GM12878 (cell line): ENCODE data around the gene RBP3. TPM values are rescaled to one million over a fixed set of nuclear protein-coding genes. Genes with fewer than 3 reads are reported as not detected.

Experiments
- ATAC-seq: fragments of 200-7000 bp; cut with Tn5 transposase; 3 replicates; pipeline ENCODE4 v1.9.1; 2020; ENCODE audit warnings: mild to moderate bottlenecking, moderate library complexity
- BruUV-seq: library from RNA; stranded (reverse); fragments of 400-500 nt; replicated peaks from 2 replicates; lab custom pipeline; 2021; lab: Mats Ljungman, UMichigan
- CTCF ChIA-PET: fragments of 300-600 bp; sonication (Branson Sonifier 250); formaldehyde crosslinking; extraction: SDS; loops from one replicate; lab custom pipeline; 2021; ENCODE audit warnings: inconsistent platforms; lab: Yijun Ruan, JAX
- POLR2A ChIA-PET: fragments of 350-600 bp; formaldehyde crosslinking; extraction: SDS; loops from one replicate; lab custom pipeline; 2021; ENCODE audit warnings: inconsistent platforms; lab: Charles Lee
- RAD21 ChIA-PET: fragments of 300-600 bp; sonication (Branson Sonifier 250); formaldehyde crosslinking; loops from one replicate; lab custom pipeline; 2023; ENCODE audit warnings: antibody characterized with exemption; ENCODE audit not compliant: unreplicated experiment; lab: Charles Lee
- SMC1A ChIA-PET: fragments of 300-600 bp; sonication (Branson Sonifier 250); formaldehyde crosslinking; loops from one replicate; lab custom pipeline; 2023; ENCODE audit not compliant: unreplicated experiment, uncharacterized antibody; lab: Charles Lee
- DNase-seq: peaks from one replicate; pipeline ENCODE4 v3.0.0-alpha.2; 2011; ENCODE audit warnings: low read depth, low spot score
- FAIRE-seq: peaks from 3 replicates; lab custom pipeline; 2011; peaks lifted over from hg19 to GRCh38; lab: Jason Lieb, UNC
- H2AFZ ChIP-seq: 2 replicates; pipeline ENCODE4 v1.6.0; 2011; ENCODE audit warnings: low read depth, low read length, control low read depth; ENCODE audit not compliant: control insufficient read depth
- H3K27ac ChIP-seq: 2 replicates; pipeline ENCODE4 v1.5.1; 2011; ENCODE audit warnings: control low read depth; ENCODE audit not compliant: control insufficient read depth, insufficient read depth
- H3K27me3 ChIP-seq, 2 experiments: replicated peaks in 1 of 2; 2 replicates each; pipeline versions ENCODE4 v1.6.0 to v1.6.1; 2011; ENCODE audit warnings: low read length in 1 of 2; ENCODE audit not compliant: control insufficient read depth in 2 of 2, insufficient read depth in 2 of 2
- H3K36me3 ChIP-seq, 2 experiments: 2 replicates each; pipeline ENCODE4 v1.5.1; 2011; ENCODE audit warnings: low read length in 1 of 2; ENCODE audit not compliant: control insufficient read depth in 2 of 2, insufficient read depth in 2 of 2
- H3K4me1 ChIP-seq: 2 replicates; pipeline ENCODE4 v1.6.1; 2011; ENCODE audit warnings: mild to moderate bottlenecking, low read length, moderate library complexity, mixed read lengths; ENCODE audit not compliant: control insufficient read depth, insufficient read depth
- H3K4me2 ChIP-seq: 2 replicates; pipeline ENCODE4 v1.6.0; 2011; ENCODE audit warnings: control low read depth; ENCODE audit not compliant: control insufficient read depth, insufficient read depth
- H3K4me3 ChIP-seq: fragments of 200-600 bp; sonication (generic); 2 replicates; pipeline ENCODE4 v1.5.1; 2016
- H3K79me2 ChIP-seq: 2 replicates; pipeline ENCODE4 v1.6.0; 2011; ENCODE audit warnings: low read length; ENCODE audit not compliant: control insufficient read depth, insufficient read depth
- H3K9ac ChIP-seq: 2 replicates; pipeline ENCODE4 v1.8.0; 2011; ENCODE audit warnings: low read length, control low read depth, mixed read lengths; ENCODE audit not compliant: control insufficient read depth, insufficient read depth
- H3K9me3 ChIP-seq: replicated peaks from 3 replicates; pipeline ENCODE4 v1.5.1; 2011; ENCODE audit warnings: mild to moderate bottlenecking, low read length; ENCODE audit not compliant: control insufficient read depth, insufficient read depth
- H4K20me1 ChIP-seq: 2 replicates; pipeline ENCODE4 v1.6.0; 2011; ENCODE audit not compliant: control insufficient read depth, insufficient read depth
- BHLHE40 ChIP-seq, 2 experiments: fragments of 450-650 bp in 1 of 2; IDR thresholded peaks; 2 replicates each; pipeline ENCODE4 v1.6.1; 2011 to 2017; ENCODE audit warnings: low read depth in 2 of 2, borderline replicate concordance in 1 of 2, improper control_type of control experiment in 1 of 2, low read length in 1 of 2, mild to moderate bottlenecking in 1 of 2
- CEBPB ChIP-seq, 2 experiments: fragments of 150-350 bp in 1 of 2; IDR thresholded peaks; 2 replicates each; pipeline ENCODE4 v1.6.1; 2012 to 2014; ENCODE audit warnings: low read depth in 2 of 2, low read length in 2 of 2, borderline replicate concordance in 1 of 2, inconsistent platforms in 1 of 2
- EP300 ChIP-seq, 2 experiments: fragments of 150-350 bp in 1 of 2; IDR thresholded peaks; 2 replicates each; pipeline ENCODE4 v1.6.1; 2011 to 2012; ENCODE audit warnings: low read depth in 2 of 2, low read length in 2 of 2, borderline replicate concordance in 1 of 2, improper control_type of control experiment in 1 of 2, inconsistent platforms in 1 of 2; ENCODE audit not compliant: control insufficient read depth in 1 of 2
- IRF4 ChIP-seq: IDR thresholded peaks from 2 replicates; pipeline ENCODE4 v1.6.1; 2011; ENCODE audit warnings: low read depth, low read length
- JUND ChIP-seq: IDR thresholded peaks from 2 replicates; pipeline ENCODE4 v1.6.1; 2012; ENCODE audit warnings: low read depth, mild to moderate bottlenecking, low read length, improper control_type of control experiment, moderate library complexity
- SIX5 ChIP-seq: IDR thresholded peaks from 2 replicates; pipeline ENCODE4 v1.6.1; 2011; ENCODE audit warnings: mild to moderate bottlenecking, low read depth, low read length, moderate library complexity; ENCODE audit not compliant: severe bottlenecking
- ZZZ3 ChIP-seq: IDR thresholded peaks from 2 replicates; pipeline ENCODE4 v1.6.1; 2011; ENCODE audit warnings: low read depth; ENCODE audit not compliant: control insufficient read depth, insufficient read length
- WGBS: methylation state at CpG from one replicate; pipeline ENCODE4 v1.1.6; 2016; ENCODE audit warnings: low lambda C conversion rate; ENCODE audit not compliant: insufficient replicate concordance, insufficient coverage; ENCODE audit errors: missing lambda C conversion rate; 5-methylcytosine and 5-hydroxymethylcytosine counted together
- in situ Hi-C: fragments of 300-500 bp; cut with MboI; formaldehyde crosslinking; loops from 9 replicates; pipeline ENCODE4 v1.14.3; 2018; ENCODE audit warnings: mixed read lengths
- intact Hi-C: fragments of 100-400 bp; cut with micrococcal nuclease; formaldehyde crosslinking; loops from one replicate; pipeline ENCODE4 v1.14.2; 2022; ENCODE audit not compliant: unreplicated experiment
- polyA plus RNA-seq, 11 experiments: library from polyadenylated mRNA; depleted of rRNA in 4 of 11; unstranded in 6 of 11; stranded (reverse) in 5 of 11; fragments of >200 nt; fragmentation: Nextera tagmentation in 4 of 11; fragmentation: Illumina TruSeq in 1 of 11; extraction: Ambion mirVana in 4 of 11; extraction: Trizol in 1 of 11; gene quantifications; 1 replicate in 1 of 11; 2 replicates in 10 of 11; pipeline versions ENCODE4 v1.2.1 to v1.2.3, GENCODE V29; 2011 to 2016; ENCODE audit warnings: inconsistent platforms in 2 of 11, missing spikeins in 2 of 11, low read depth in 1 of 11
- total RNA-seq, 4 experiments: library from RNA; depleted of rRNA in 3 of 4; stranded (reverse); fragments of >200 nt in 3 of 4; fragmentation: Illumina TruSeq in 1 of 4; extraction: Trizol in 1 of 4; gene quantifications; 2 replicates each; pipeline versions ENCODE4 v1.2.1 to v1.2.3, GENCODE V29; 2013 to 2021
- TF ChIP-seq, protein P1 (sequence below): fragments of 450-650 bp; IDR thresholded peaks from 2 replicates; pipeline ENCODE4 v1.6.1; 2017; ENCODE audit warnings: borderline replicate concordance

Gene RBP3
- total and polyA plus RNA-seq, 10 of the 15 experiments (the other 5 are each of a cell fraction or from before 2014, with no cell fraction given): not detected

DNA sequence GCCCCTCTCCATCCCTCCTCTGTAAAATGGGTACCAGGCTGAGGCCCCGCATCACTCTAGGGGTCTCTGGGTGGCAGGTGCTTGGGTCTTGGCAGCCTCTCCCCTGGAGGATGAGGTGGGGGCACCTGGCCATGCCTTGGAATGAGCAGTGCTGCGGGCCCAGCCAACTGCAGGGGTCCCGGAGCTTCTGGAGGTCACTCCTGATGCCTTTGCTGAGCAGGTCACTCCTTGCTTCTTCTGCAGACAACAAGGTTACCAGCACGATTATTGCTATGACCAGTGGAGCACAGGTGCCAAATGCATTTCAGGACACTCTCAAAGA lies 58.3 kb downstream of the RBP3 start:
- TF ChIP-seq SIX5: no peak
- TF ChIP-seq BHLHE40 (IDR thresholded peaks at IDR 0.05; ENCODE audit: borderline replicate concordance in 1 of 2, low read depth in 2 of 2, low read length in 1 of 2): no peak
- TF ChIP-seq IRF4: no peak
- no peak for TF ChIP-seq CEBPB (IDR thresholded peaks at IDR 0.05; ENCODE audit: borderline replicate concordance in 1 of 2, low read depth in 2 of 2, low read length in 2 of 2)
- no peak for TF ChIP-seq ZZZ3
- TF ChIP-seq EP300 (IDR thresholded peaks at IDR 0.05; ENCODE audit: borderline replicate concordance in 1 of 2, control insufficient read depth in 1 of 2, low read depth in 2 of 2, low read length in 2 of 2): no peak
- TF ChIP-seq, protein P1, sequence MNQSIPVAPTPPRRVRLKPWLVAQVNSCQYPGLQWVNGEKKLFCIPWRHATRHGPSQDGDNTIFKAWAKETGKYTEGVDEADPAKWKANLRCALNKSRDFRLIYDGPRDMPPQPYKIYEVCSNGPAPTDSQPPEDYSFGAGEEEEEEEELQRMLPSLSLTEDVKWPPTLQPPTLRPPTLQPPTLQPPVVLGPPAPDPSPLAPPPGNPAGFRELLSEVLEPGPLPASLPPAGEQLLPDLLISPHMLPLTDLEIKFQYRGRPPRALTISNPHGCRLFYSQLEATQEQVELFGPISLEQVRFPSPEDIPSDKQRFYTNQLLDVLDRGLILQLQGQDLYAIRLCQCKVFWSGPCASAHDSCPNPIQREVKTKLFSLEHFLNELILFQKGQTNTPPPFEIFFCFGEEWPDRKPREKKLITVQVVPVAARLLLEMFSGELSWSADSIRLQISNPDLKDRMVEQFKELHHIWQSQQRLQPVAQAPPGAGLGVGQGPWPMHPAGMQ: no peak
- TF ChIP-seq JUND: no peak
- Histone ChIP-seq H3K4me2 (no peak overlapping the region), H3K27ac (no peak overlapping the region), H3K79me2 (no peaks in the 10 kb centered on the region), H3K4me1 (no peaks in the 10 kb centered on the region), H3K9me3 (no peaks in the 10 kb centered on the region), H3K36me3 (no peaks in the 10 kb centered on the region), H3K27me3 (no peaks in the 10 kb centered on the region; a peak in 1 of 4 replicates), H3K4me3 (no peak overlapping the region), H2AFZ (no peak overlapping the region), H4K20me1 (no peaks in the 10 kb centered on the region), H3K9ac (no peak overlapping the region)
- DNase-seq (no peak), ATAC-seq (no peak), FAIRE-seq (no peak)
- CTCF ChIA-PET: no interaction called here
- in situ Hi-C loops (no loop called here), intact Hi-C loops (no loop called here)
- WGBS: 19% methylated on average over 4 of the region's 4 CpGs
- BruUV-seq: no TSS peak
- SMC1A ChIA-PET: no interaction called here
- POLR2A ChIA-PET: no interaction called here
- RAD21 ChIA-PET: no interaction called here
